Upper lobe of right lung (tissue), 1 donor: Measurements from ENCODE around the gene TBL1X. TPM values are rescaled to one million over a fixed set of nuclear protein-coding genes. Genes with fewer than 3 reads are reported as not detected.

ENCODE experiments used
- ATAC-seq: fragments of 200-7000 bp; cut with Tn5 transposase; one replicate; pipeline ENCODE4 v1.9.1; 2020; ENCODE audit warnings: mild to moderate bottlenecking, moderate library complexity
- DNase-seq: peaks from one replicate; pipeline ENCODE4 v3.0.0-alpha.2; 2020
- H3K27ac ChIP-seq: fragments of 200-600 bp; one replicate; pipeline ENCODE4 v1.8.0; 2022
- H3K27me3 ChIP-seq: fragments of 200-600 bp; one replicate; pipeline ENCODE4 v1.8.0; 2022; ENCODE audit warnings: mild to moderate bottlenecking
- H3K36me3 ChIP-seq: fragments of 200-600 bp; one replicate; pipeline ENCODE4 v1.8.0; 2022
- H3K4me1 ChIP-seq: fragments of 200-600 bp; one replicate; pipeline ENCODE4 v1.8.0; 2022
- H3K4me3 ChIP-seq: fragments of 200-600 bp; one replicate; pipeline ENCODE4 v1.8.0; 2022; ENCODE audit warnings: mild to moderate bottlenecking
- H3K9me3 ChIP-seq: fragments of 200-600 bp; one replicate; pipeline ENCODE4 v1.8.0; 2022
- CTCF ChIP-seq: fragments of 200-600 bp; IDR thresholded peaks from one replicate; pipeline ENCODE4 v1.8.0; 2022; ENCODE audit warnings: antibody characterized with exemption
- intact Hi-C: fragments of 100-400 bp; cut with DNase I; formaldehyde crosslinking; loops from one replicate; pipeline ENCODE4 v1.11.0; 2022
- total RNA-seq: library from RNA; stranded (reverse); fragmentation: NEBNext Ultra II Directional; extraction: Animal tissue kit (Norgen Biotek cat#: 25700); gene quantifications from one replicate; pipeline ENCODE4 v1.2.1, GENCODE V29; 2021
- donor health status: DM: no; HTN: yes; CAD: no; lungs with severe emphysema.

TBL1X gene
- total RNA-seq, 1 donor from 2014 or later, result 18.4 TPM

DNA sequence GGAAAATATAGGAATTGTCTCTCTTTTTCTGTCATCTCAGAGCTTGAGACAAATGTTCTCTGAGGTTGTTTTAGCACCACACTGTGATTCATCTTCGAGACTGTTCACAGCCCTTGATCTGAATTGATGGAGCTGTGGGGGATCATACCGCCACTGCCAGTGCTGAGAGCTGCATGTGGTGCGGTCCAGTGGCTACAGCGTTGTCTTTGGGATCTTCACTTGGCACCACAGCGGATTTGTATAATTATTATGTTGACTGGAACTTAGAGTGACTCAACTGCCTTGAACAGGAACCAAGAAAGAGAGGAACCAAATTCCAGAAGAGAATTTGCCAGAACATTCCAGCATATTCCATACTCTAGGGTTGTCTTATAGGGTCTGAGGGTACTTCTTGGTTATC, 29.1 kb downstream of the TBL1X start:
- H3K27ac ChIP-seq, result no peak overlapping the region
- no peaks in the 10 kb centered on the region for H3K27me3 ChIP-seq
- no peaks in the 10 kb centered on the region for H3K36me3 ChIP-seq
- H3K4me1 ChIP-seq, result no peaks in the 10 kb centered on the region
- no peak for ATAC-seq
- TF ChIP-seq CTCF, result no peak
- DNase-seq, result no peak
- intact Hi-C loops, result no loop called here
- H3K4me3 ChIP-seq, result no peak overlapping the region
- no peaks in the 10 kb centered on the region for H3K9me3 ChIP-seq

DNA sequence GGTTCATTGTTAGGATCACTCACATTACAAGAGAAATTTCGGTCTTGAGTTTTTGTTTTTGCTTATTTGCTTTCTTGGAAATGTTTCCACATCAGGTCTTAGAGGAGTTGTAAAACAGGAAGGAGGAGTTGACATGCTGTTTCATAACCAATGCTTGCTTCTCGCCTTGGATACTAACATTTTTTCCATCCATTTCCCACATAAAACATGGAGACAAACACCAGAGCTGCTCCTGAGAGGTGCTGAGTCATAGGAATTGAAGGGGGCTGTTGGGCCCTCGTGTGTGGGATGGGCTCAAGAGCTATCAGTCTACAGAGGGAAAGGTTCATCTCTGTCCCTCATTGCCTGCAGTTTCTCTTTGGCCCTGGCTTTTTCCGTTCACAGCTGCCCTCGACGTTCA, 29.9 kb downstream of the TBL1X start:
- H3K27me3 ChIP-seq, result no peaks in the 10 kb centered on the region
- intact Hi-C loops, result no loop called here
- no peak overlapping the region for H3K27ac ChIP-seq
- H3K4me3 ChIP-seq, result no peak overlapping the region
- H3K9me3 ChIP-seq, result no peaks in the 10 kb centered on the region
- no peaks in the 10 kb centered on the region for H3K4me1 ChIP-seq
- TF ChIP-seq CTCF, result no peak
- no peak for ATAC-seq
- H3K36me3 ChIP-seq, result no peaks in the 10 kb centered on the region
- DNase-seq, result no peak

GRCh38 chrX:9495496-9495895, 30.6 kb downstream of the TBL1X start:
- H3K27ac ChIP-seq, result no peak overlapping the region
- H3K4me3 ChIP-seq, result no peak overlapping the region
- H3K27me3 ChIP-seq, result no peaks in the 10 kb centered on the region
- no peaks in the 10 kb centered on the region for H3K36me3 ChIP-seq
- intact Hi-C loops, result no loop called here
- no peaks in the 10 kb centered on the region for H3K9me3 ChIP-seq
- TF ChIP-seq CTCF, result no peak
- ATAC-seq (no peak), DNase-seq (no peak)
- no peaks in the 10 kb centered on the region for H3K4me1 ChIP-seq

DNA sequence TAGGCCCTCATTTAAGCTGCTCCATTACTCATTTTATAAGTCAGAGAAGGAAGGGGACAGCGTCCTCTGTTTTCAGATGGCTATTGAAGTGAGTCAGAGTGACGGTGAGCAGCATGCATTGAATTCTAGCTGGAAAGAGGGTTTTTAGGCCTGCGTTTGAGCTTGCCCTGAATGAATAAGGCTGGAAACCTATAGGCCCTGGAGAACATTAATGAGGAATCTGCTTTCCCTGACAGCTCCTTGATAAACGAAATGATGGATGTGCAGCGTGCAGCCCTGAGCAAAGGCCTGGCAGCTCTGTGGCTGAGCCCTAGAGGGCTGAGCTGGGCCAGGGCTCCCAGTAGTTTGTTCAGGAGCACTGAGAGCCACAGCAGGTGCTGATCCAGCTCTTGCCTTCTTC, 33.4 kb downstream of the TBL1X start:
- H3K27me3 ChIP-seq, result no peaks in the 10 kb centered on the region
- no peak for TF ChIP-seq CTCF
- H3K27ac ChIP-seq, result no peak overlapping the region
- no peak overlapping the region for H3K4me3 ChIP-seq
- no peaks in the 10 kb centered on the region for H3K4me1 ChIP-seq
- DNase-seq, result no peak
- H3K9me3 ChIP-seq, result no peaks in the 10 kb centered on the region
- no peaks in the 10 kb centered on the region for H3K36me3 ChIP-seq
- intact Hi-C loops, result no loop called here
- ATAC-seq, result no peak

- Histone ChIP-seq H3K36me3 (no peaks in the 10 kb centered on the region), H3K27ac (no peak overlapping the region), H3K4me1 (no peaks in the 10 kb centered on the region), H3K4me3 (no peak overlapping the region), H3K9me3 (no peaks in the 10 kb centered on the region), H3K27me3 (no peaks in the 10 kb centered on the region)
- intact Hi-C loops, result no loop called here
- no peak for TF ChIP-seq CTCF
- no peak for ATAC-seq
- no peak for DNase-seq
Measured at GRCh38 chrX:9500584-9500983, 35.7 kb downstream of the TBL1X start.

GRCh38 chrX:9501362-9501761, 36.5 kb downstream of the TBL1X start:
- DNase-seq, result no peak
- Histone ChIP-seq H3K4me3 (no peak overlapping the region), H3K9me3 (no peaks in the 10 kb centered on the region), H3K4me1 (no peaks in the 10 kb centered on the region), H3K27ac (no peak overlapping the region), H3K27me3 (no peaks in the 10 kb centered on the region), H3K36me3 (no peaks in the 10 kb centered on the region)
- ATAC-seq, result no peak
- TF ChIP-seq CTCF, result no peak
- intact Hi-C loops, result no loop called here
